Neural progenitor cell (in vitro differentiated cells): ENCODE results near the gene TAAR1.

Experiments
- CTCF ChIP-seq: fragments of 200-600 bp; sonication (generic); IDR thresholded peaks from 2 replicates; pipeline ENCODE4 v1.5.1; 2017; ENCODE audit warnings: antibody characterized with exemption, mild to moderate bottlenecking
- EZH2phosphoT487 ChIP-seq: fragments of 200-600 bp; sonication (generic); IDR thresholded peaks from 2 replicates; pipeline ENCODE4 v1.6.1; 2017; ENCODE audit warnings: antibody characterized with exemption

DNA sequence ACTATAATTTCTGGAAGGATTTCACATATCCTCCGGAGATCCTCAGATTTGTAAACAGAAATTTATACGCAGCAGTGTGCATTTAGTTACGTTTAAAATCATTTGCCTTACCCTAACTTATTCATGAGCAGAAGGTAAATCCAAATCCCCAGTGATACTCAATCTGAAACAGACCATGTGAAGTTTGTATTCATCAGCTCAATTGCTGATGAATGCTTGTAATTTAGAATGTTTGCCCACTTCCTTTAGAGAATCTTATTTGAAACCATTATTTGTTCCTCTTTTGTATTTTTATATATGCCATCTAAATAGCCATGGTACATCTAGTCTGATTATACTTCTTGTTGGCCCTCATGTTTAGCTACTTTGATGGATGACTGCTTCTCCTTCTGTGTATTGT is 15.4 kb downstream of the TAAR1 start:
- TF ChIP-seq EZH2phosphoT487 (no peak), CTCF (no peak)
